Peyer's patch (tissue), 4 donors: ENCODE results near the gene ASXL2. TPM values are rescaled to one million over a fixed set of nuclear protein-coding genes. Genes with fewer than 3 reads are reported as not detected.

Source experiments
- DNase-seq, 3 donors: peaks; one replicate each; pipeline ENCODE4 v3.0.0-alpha.2; 2017 to 2019
- H3K27ac ChIP-seq, 4 donors: fragments of 200-600 bp; sonication (generic); one replicate each; pipeline ENCODE4 v1.5.1; 2016 to 2019
- H3K27me3 ChIP-seq, 2 donors: fragments of 200-600 bp; sonication (generic); one replicate each; pipeline ENCODE4 v1.5.1; 2019
- H3K36me3 ChIP-seq, 3 donors: fragments of 200-600 bp; sonication (generic); one replicate each; pipeline ENCODE4 v1.5.1; 2016 to 2019
- H3K4me1 ChIP-seq, 4 donors: fragments of 200-600 bp; sonication (generic); one replicate each; pipeline ENCODE4 v1.5.1; 2016 to 2019
- H3K4me3 ChIP-seq, 4 donors: fragments of 200-600 bp; sonication (generic); 1 replicate in 3 of 4; 2 replicates in 1 of 4; pipeline ENCODE4 v1.5.1; 2016 to 2019; ENCODE audit warnings: mild to moderate bottlenecking in 1 of 4
- H3K9me3 ChIP-seq, 4 donors: fragments of 200-600 bp; sonication (generic); one replicate each; pipeline ENCODE4 v1.5.1; 2016 to 2019; ENCODE audit warnings: mild to moderate bottlenecking in 1 of 4
- CTCF ChIP-seq, 6 experiments: fragments of 450-650 bp in 4 of 6; fragments of 200-600 bp in 2 of 6; sonication (generic) in 1 of 6; IDR thresholded peaks; one replicate each; pipeline ENCODE4 v1.5.1; 2017 to 2019; ENCODE audit warnings: antibody characterized with exemption in 6 of 6, mild to moderate bottlenecking in 3 of 6, moderate library complexity in 1 of 6
- POLR2A ChIP-seq, 2 donors: fragments of 450-650 bp; IDR thresholded peaks; one replicate each; pipeline ENCODE4 v1.5.1; 2017; ENCODE audit warnings: antibody characterized with exemption in 2 of 2, mild to moderate bottlenecking in 2 of 2, moderate library complexity in 2 of 2
- total RNA-seq, 4 donors: library from RNA; depleted of rRNA; stranded (reverse); fragments of >200 nt; gene quantifications; one replicate each; pipeline ENCODE4 v1.1.0, GENCODE V29; 2016

The ASXL2 gene
- total RNA-seq, 4 donors from 2014 or later = 17.0 to 28.9 (median 19.8) TPM

DNA sequence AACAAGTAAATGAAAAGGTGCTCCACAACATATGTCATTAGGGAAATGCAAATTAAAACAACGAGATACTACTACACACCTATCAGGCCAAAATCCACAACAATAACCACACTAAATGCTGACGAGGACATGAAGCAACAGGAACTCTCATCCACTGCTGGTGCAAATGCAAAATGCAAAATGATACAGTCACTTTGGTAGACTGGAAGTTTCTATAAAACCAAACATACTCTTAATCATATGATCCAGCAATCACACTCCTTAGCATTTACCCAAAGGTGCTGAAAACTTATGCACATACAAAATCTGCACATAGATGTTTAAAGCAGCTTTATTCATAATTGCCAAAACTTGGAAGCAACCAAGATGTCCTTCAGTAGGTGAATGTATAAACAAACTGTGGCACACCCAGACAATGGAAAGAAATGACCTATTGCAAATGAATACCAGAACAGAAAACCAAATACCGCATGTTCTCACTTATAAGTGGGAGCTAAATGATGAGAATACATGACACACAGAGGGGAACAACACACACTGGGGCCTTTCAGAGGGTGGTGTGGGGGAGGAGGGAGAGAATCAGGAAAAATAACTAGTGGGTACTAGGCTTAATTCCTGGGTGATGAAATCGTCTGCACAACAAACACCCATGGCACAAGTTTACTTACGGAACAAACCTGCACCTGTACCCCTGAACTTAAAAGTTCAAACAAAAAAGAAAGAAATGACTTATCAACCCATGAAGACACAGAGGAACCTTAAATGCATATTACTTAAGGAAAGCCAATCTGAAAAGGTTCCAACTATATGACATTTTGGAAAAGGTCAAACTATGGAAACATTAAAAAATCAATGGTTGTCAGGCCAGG is 80.4 kb downstream of the ASXL2 start:
- Histone ChIP-seq H3K4me3 (no peak overlapping the region), H3K27ac (no peak overlapping the region), H3K36me3 (peaks cover 0 to 20% (median 0%) of the 10 kb centered on the region in 3 donors), H3K27me3 (no peaks in the 10 kb centered on the region), H3K9me3 (no peaks in the 10 kb centered on the region), H3K4me1 (no peaks in the 10 kb centered on the region)
- DNase-seq = no peak
- TF ChIP-seq CTCF (IDR thresholded peaks at IDR 0.05) = no peak
- TF ChIP-seq POLR2A (IDR thresholded peaks at IDR 0.05) = no peak

- Histone ChIP-seq H3K4me3 (no peak overlapping the region), H3K9me3 (no peaks in the 10 kb centered on the region), H3K4me1 (no peaks in the 10 kb centered on the region), H3K36me3 (peaks cover 0 to 16% (median 0%) of the 10 kb centered on the region in 3 donors), H3K27ac (peak overlapping the region; percentile 7 to 56 (median 40)), H3K27me3 (no peaks in the 10 kb centered on the region)
- no peak for DNase-seq
- TF ChIP-seq POLR2A (IDR thresholded peaks at IDR 0.05) (no peak), CTCF (IDR thresholded peaks at IDR 0.05) (no peak)
Measured at GRCh38 chr2:25794544-25795276, 83.6 kb downstream of the ASXL2 start.

DNA sequence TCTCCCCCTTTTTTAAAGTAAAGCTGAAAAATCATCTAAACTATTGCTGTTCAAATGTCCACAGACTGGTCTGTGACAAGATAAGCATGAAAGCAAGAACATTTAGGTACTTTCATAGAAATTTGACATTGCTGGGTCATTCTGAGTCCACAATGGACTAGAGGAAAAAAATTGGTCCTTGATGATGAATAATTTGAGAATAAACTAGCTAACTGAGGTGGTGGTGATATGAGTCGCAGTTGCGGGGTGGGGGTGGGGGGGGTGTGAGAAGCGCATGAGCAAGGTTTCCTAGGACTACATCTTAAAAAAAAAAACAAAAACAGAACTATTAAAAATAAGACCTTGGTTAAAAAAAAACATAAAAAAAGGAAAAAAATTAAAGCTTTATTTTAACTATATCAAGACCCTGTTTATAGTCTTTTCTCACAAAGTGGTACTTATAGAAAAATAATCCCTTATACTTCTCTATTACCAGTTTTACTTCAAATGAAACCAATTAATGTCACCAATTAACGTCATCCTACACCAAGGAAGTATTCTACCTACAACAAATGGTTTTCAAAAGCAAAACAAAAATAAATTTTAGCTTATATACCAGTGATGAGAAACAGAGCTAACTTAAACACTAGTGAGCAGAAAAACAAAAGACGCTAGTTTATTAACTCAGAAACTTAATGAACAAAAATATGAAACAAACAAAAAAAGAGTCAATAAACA is 88.1 kb downstream of the ASXL2 start:
- Histone ChIP-seq H3K27ac (no peak overlapping the region), H3K4me1 (no peaks in the 10 kb centered on the region), H3K4me3 (no peak overlapping the region), H3K27me3 (no peaks in the 10 kb centered on the region), H3K9me3 (no peaks in the 10 kb centered on the region), H3K36me3 (peaks cover 0 to 5% (median 0%) of the 10 kb centered on the region in 3 donors)
- TF ChIP-seq POLR2A (IDR thresholded peaks at IDR 0.05) (no peak), CTCF (IDR thresholded peaks at IDR 0.05) (no peak)
- DNase-seq = no peak

- H3K4me1 ChIP-seq = no peaks in the 10 kb centered on the region
- DNase-seq = no peak
- TF ChIP-seq CTCF (IDR thresholded peaks at IDR 0.05) (no peak), POLR2A (IDR thresholded peaks at IDR 0.05) (no peak)
- H3K9me3 ChIP-seq = no peaks in the 10 kb centered on the region
- peaks cover 0 to 5% (median 0%) of the 10 kb centered on the region in 3 donors for H3K36me3 ChIP-seq
- no peak overlapping the region for H3K27ac ChIP-seq
- H3K27me3 ChIP-seq = no peaks in the 10 kb centered on the region
- no peak overlapping the region for H3K4me3 ChIP-seq
Measured at GRCh38 chr2:25788457-25788856, 89.8 kb downstream of the ASXL2 start.

GRCh38 chr2:25787020-25787419 is 91.3 kb downstream of the ASXL2 start:
- DNase-seq = no peak
- no peaks in the 10 kb centered on the region for H3K9me3 ChIP-seq
- no peak overlapping the region for H3K27ac ChIP-seq
- H3K27me3 ChIP-seq = no peaks in the 10 kb centered on the region
- H3K4me3 ChIP-seq = no peak overlapping the region
- peaks cover 0 to 10% (median 0%) of the 10 kb centered on the region in 3 donors for H3K36me3 ChIP-seq
- TF ChIP-seq POLR2A (IDR thresholded peaks at IDR 0.05) = no peak
- TF ChIP-seq CTCF (IDR thresholded peaks at IDR 0.05) = no peak
- no peaks in the 10 kb centered on the region for H3K4me1 ChIP-seq
